Vagina (tissue), 2 donors: ENCODE data around the gene NFATC2. TPM values are rescaled to one million over a fixed set of nuclear protein-coding genes. Genes with fewer than 3 reads are reported as not detected.

Experiments used
- DNase-seq, 2 donors: peaks; one replicate each; pipeline ENCODE4 v3.0.0-alpha.2; 2017; ENCODE audit errors: extremely low spot score in 2 of 2
- H3K27ac ChIP-seq: fragments of 200-600 bp; sonication (generic); one replicate; pipeline ENCODE4 v1.5.1; 2019
- H3K27me3 ChIP-seq: fragments of 200-600 bp; sonication (generic); one replicate; pipeline ENCODE4 v1.5.1; 2019
- H3K36me3 ChIP-seq, 2 donors: fragments of 200-600 bp; sonication (generic); one replicate each; pipeline ENCODE4 v1.5.1; 2017 to 2019
- H3K4me1 ChIP-seq: fragments of 200-600 bp; sonication (generic); one replicate; pipeline ENCODE4 v1.5.1; 2019
- H3K4me3 ChIP-seq, 2 donors: fragments of 200-600 bp; sonication (generic); 1 replicate in 1 of 2; 2 replicates in 1 of 2; pipeline ENCODE4 v1.5.1; 2016 to 2019
- H3K9me3 ChIP-seq: fragments of 200-600 bp; sonication (generic); one replicate; pipeline ENCODE4 v1.5.1; 2019
- POLR2A ChIP-seq, 2 donors: fragments of 450-650 bp; IDR thresholded peaks; one replicate each; pipeline ENCODE4 v1.6.1; 2017; ENCODE audit warnings: antibody characterized with exemption in 2 of 2, mild to moderate bottlenecking in 2 of 2, moderate library complexity in 2 of 2
- POLR2AphosphoS5 ChIP-seq, 2 donors: sonication (generic); formaldehyde crosslinking; IDR thresholded peaks; one replicate each; pipeline ENCODE4 v1.9.0; 2017; ENCODE audit warnings: antibody characterized with exemption in 2 of 2, mild to moderate bottlenecking in 2 of 2, low read depth in 1 of 2; ENCODE audit not compliant: insufficient read depth in 1 of 2
- intact Hi-C: fragments of 100-400 bp; cut with DNase I; formaldehyde crosslinking; loops from one replicate; pipeline ENCODE4 v1.15.1; 2023
- total RNA-seq: library from RNA; depleted of rRNA; stranded (reverse); fragments of >200 nt; gene quantifications from one replicate; pipeline ENCODE4 v1.2.3, GENCODE V29; 2016
- TF ChIP-seq, protein P1 (sequence below), 3 experiments: fragments of 450-650 bp in 2 of 3; fragments of 200-600 bp in 1 of 3; sonication (generic) in 1 of 3; IDR thresholded peaks; one replicate each; pipeline ENCODE4 v1.5.1; 2017 to 2019; ENCODE audit warnings: antibody characterized with exemption in 3 of 3, mild to moderate bottlenecking in 2 of 3, moderate library complexity in 2 of 3

NFATC2 gene
- total RNA-seq, 1 donor from 2014 or later = 7.4 TPM

DNA sequence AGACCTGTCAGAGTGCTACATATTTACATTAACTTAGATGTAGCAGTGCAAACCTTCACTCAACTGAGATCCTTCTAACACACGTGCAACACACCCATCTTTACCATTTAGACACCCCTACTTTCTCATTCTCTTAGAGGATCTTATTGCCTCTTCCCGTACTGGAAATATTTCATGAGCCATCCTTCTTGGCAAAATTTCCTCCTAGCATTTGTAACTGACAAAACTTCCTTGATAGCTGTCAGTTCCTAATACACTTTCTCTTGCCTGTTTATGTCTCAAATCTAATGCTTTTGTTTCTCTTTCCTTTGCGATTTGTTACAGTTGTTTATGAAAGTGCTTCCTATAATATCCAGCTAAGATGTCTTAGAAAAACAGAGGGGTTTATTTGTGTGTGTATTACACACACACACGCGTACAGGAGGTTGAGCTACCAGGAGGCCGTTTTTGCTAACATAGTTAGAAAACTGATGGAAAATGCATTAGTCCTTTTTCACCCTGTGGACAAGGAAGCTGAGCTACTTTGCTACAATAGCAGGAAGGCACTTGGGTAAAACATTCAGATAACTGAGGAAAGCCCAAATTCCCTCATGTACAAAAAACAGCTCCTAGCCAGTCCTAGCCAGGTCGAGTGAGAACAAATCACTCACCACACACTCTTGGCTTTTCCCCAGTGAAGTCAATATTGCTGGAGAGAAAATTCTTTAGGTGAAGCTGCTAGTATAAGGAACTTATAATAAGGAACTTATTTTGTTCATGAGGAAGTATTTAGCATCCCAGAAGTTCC, 153.6 kb downstream of the NFATC2 start:
- Histone ChIP-seq H3K4me3 (no peak overlapping the region), H3K9me3 (no peaks in the 10 kb centered on the region), H3K27ac (no peak overlapping the region), H3K4me1 (peaks cover 35% of the 10 kb centered on the region), H3K27me3 (no peaks in the 10 kb centered on the region), H3K36me3 (no peaks in the 10 kb centered on the region)
- TF ChIP-seq POLR2A (IDR thresholded peaks at IDR 0.05) = no peak
- TF ChIP-seq, protein P1, sequence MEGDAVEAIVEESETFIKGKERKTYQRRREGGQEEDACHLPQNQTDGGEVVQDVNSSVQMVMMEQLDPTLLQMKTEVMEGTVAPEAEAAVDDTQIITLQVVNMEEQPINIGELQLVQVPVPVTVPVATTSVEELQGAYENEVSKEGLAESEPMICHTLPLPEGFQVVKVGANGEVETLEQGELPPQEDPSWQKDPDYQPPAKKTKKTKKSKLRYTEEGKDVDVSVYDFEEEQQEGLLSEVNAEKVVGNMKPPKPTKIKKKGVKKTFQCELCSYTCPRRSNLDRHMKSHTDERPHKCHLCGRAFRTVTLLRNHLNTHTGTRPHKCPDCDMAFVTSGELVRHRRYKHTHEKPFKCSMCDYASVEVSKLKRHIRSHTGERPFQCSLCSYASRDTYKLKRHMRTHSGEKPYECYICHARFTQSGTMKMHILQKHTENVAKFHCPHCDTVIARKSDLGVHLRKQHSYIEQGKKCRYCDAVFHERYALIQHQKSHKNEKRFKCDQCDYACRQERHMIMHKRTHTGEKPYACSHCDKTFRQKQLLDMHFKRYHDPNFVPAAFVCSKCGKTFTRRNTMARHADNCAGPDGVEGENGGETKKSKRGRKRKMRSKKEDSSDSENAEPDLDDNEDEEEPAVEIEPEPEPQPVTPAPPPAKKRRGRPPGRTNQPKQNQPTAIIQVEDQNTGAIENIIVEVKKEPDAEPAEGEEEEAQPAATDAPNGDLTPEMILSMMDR (IDR thresholded peaks at IDR 0.05) = no peak
- peak in 1 of 2 donors; percentile 31 for TF ChIP-seq POLR2AphosphoS5 (IDR thresholded peaks at IDR 0.05; ENCODE audit: insufficient read depth in 1 of 2, low read depth in 1 of 2)
- DNase-seq = no peak
- intact Hi-C loops = loop anchor here (10.0 kb wide), 1 partner anchor 64 kb away; no protein-coding TSS in a partner anchor

DNA sequence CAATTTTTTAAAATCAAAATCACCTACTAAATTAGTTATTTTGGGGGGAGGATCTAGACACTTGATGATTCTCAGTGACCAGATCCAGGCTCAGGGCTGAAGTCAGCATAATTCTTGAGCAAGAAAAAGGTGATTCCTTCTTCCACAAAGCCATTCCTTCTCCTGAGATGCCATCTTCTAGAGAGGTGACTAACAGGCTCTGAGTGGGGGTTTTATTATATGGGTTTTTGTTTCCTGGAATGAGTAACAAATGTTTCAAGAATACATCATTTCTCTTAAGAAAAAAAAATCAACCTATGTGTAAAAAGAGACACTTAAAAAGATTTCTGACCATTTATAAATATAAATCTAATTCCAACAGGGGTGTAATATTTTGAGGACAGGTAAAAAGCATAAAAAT, 154.3 kb downstream of the NFATC2 start:
- no peak overlapping the region for H3K27ac ChIP-seq
- peaks cover 35% of the 10 kb centered on the region for H3K4me1 ChIP-seq
- TF ChIP-seq, protein P1 (IDR thresholded peaks at IDR 0.05) = no peak
- no peak for TF ChIP-seq POLR2AphosphoS5 (IDR thresholded peaks at IDR 0.05; ENCODE audit: insufficient read depth in 1 of 2, low read depth in 1 of 2)
- no peak for TF ChIP-seq POLR2A (IDR thresholded peaks at IDR 0.05)
- no peak overlapping the region for H3K4me3 ChIP-seq
- intact Hi-C loops = loop anchor here (10.0 kb wide), 1 partner anchor 63 kb away; no protein-coding TSS in a partner anchor
- no peaks in the 10 kb centered on the region for H3K36me3 ChIP-seq
- no peaks in the 10 kb centered on the region for H3K27me3 ChIP-seq
- DNase-seq = no peak
- no peaks in the 10 kb centered on the region for H3K9me3 ChIP-seq

DNA sequence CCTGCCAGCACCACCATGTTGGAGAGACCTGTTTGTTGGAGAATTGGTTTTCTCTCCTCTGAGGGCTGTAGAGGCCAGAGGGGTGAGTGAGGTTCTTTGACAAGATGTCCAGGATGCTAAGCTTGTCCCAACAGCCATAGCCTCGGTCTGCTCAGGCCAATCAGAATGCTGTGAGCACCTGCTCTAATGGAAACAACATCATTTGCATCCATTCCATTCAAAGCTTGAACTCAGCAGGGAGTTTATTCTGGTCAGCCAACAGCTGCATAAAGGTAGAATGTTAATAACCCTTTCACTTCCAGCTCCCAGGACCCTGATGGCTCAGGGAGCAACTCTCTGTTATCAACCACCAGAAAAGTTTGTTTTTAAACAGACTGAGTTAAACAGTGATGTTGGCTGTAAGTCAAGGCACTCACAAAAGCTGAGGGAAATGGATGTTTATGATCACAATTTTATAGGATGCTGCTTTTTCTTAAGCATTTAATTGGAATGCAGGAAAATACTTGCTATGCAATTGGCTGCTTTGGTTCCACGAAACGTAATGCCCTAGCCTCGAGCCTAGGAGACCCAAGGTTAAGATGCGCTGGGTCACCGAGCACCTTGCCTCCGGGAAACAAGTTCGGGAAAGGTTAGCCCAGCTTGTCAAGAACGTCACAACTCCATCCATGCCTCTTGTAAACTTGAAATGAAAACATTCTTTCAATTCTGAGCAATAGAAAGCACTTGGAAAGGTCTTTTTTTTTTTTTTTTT, 155.2 kb downstream of the NFATC2 start:
- intact Hi-C loops = loop anchor here (10.0 kb wide), 1 partner anchor 62 kb away; no protein-coding TSS in a partner anchor
- TF ChIP-seq, protein P1 (IDR thresholded peaks at IDR 0.05) = no peak
- TF ChIP-seq POLR2A (IDR thresholded peaks at IDR 0.05) (no peak), POLR2AphosphoS5 (IDR thresholded peaks at IDR 0.05; ENCODE audit: insufficient read depth in 1 of 2, low read depth in 1 of 2) (no peak)
- DNase-seq = no peak

DNA sequence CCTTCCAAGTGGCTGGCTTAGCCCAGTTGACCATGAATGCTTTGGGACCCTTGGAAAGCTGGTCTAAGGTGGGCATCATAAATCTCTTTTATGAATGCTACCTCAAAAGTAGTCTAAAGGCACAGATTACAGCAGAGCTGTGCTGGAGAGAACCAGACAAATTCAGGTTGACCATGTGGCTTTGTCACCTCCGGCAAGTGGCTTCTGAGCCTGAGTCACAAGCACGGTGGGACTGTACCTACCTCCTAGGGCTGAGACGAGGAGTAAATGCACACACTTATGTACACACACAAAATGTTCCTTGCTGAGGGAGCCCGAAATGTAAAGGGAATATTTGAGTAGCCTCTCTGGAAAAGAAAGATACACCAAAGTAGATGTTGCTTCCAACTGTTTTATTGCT, 155.9 kb downstream of the NFATC2 start:
- Histone ChIP-seq H3K4me3 (no peak overlapping the region), H3K9me3 (no peaks in the 10 kb centered on the region), H3K27me3 (no peaks in the 10 kb centered on the region), H3K36me3 (no peaks in the 10 kb centered on the region), H3K4me1 (peaks cover 35% of the 10 kb centered on the region), H3K27ac (no peak overlapping the region)
- no peak for DNase-seq
- TF ChIP-seq POLR2A (IDR thresholded peaks at IDR 0.05) = no peak
- intact Hi-C loops = loop anchor here (10.0 kb wide), 1 partner anchor 62 kb away; no protein-coding TSS in a partner anchor

More for the DNA sequence above, 155.2 kb downstream of the NFATC2 start:
- Histone ChIP-seq H3K9me3 (no peaks in the 10 kb centered on the region), H3K27ac (no peak overlapping the region), H3K4me1 (peaks cover 35% of the 10 kb centered on the region), H3K36me3 (no peaks in the 10 kb centered on the region), H3K27me3 (no peaks in the 10 kb centered on the region), H3K4me3 (no peak overlapping the region)

DNA sequence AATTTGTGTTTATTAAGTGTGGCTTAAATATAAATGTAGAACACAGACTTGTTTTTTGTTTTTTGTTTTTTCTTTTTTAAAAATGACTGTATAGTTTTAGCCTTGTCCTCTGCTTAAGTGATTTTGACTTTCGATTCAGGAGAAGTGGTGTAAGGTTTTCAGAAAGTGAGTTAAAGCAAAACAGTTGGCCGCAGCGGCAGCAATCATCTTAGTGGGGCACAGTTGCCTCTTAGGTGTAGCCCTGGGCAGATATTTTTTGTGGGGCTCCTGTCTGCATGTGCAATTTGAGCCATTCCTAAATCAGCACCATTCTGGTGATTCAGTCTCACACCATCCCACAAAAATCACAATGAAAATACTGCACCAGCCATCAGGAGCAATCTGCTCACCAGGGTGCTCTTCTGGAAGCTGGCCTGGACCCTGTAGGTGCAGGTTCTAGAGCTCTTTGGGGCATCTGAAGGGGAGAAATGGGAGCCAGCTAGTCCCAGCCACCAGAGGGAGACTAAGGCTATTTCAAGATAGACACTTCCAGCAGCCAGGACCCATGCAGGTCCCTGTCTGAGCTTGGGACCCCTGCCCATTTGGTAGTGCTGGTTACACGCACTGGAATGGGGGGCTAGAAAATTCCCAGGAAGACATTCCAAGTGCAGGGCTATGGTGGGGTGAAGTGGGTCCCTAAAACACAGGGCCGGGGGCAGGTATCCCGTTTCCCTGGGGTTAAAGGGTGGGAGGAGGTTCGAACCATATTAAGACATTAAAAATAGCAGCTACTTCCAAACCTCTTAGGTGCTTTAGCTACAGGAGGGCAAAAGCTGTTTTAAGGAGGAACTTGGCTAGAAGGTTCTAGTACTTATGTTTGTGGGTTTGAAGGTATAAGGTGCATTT, 156.6 kb downstream of the NFATC2 start:
- DNase-seq = no peak
- peaks cover 32% of the 10 kb centered on the region for H3K4me1 ChIP-seq
- H3K4me3 ChIP-seq = no peak overlapping the region
- no peak overlapping the region for H3K27ac ChIP-seq
- no peaks in the 10 kb centered on the region for H3K36me3 ChIP-seq
- no peaks in the 10 kb centered on the region for H3K27me3 ChIP-seq
- intact Hi-C loops = loop anchor here (10.0 kb wide), 1 partner anchor 61 kb away; no protein-coding TSS in a partner anchor
- no peak for TF ChIP-seq POLR2A (IDR thresholded peaks at IDR 0.05)
- TF ChIP-seq, protein P1 (IDR thresholded peaks at IDR 0.05) = peak in 2 of 3 experiments; percentile 38 to 49
- H3K9me3 ChIP-seq = no peaks in the 10 kb centered on the region
